ENCODE results near the gene GPATCH8.

GRCh38 chr17:44360826-44361225 is 142.4 kb downstream of the GPATCH8 start:
- no peak for TF ChIP-seq CTCF (IDR thresholded peaks at IDR 0.05)
- TF ChIP-seq EZH2phosphoT487 (IDR thresholded peaks at IDR 0.05): no peak

Measured in neural progenitor cell (in vitro differentiated cells).